H1 (cell line): ENCODE results near the gene DOCK1. TPM values are rescaled to one million over a fixed set of nuclear protein-coding genes. Genes with fewer than 3 reads are reported as not detected.

Experiments
- CTCF ChIA-PET: fragments of 300-600 bp; sonication (Branson Sonifier 250); formaldehyde crosslinking; loops from one replicate; lab custom pipeline; 2021; ENCODE audit not compliant: partially characterized antibody; lab: Charles Lee
- POLR2A ChIA-PET: fragments of 300-600 bp; sonication (Branson Sonifier 250); formaldehyde crosslinking; loops from one replicate; lab custom pipeline; 2021; ENCODE audit warnings: inconsistent platforms; ENCODE audit not compliant: partially characterized antibody; lab: Charles Lee
- DNase-seq, 2 experiments: peaks; one replicate each; pipeline versions ENCODE4 v3.0.0 to v3.0.0-alpha.2; 2010 to 2022; ENCODE audit warnings: low spot score in 2 of 2, low read depth in 1 of 2, mixed read lengths in 1 of 2
- FAIRE-seq: peaks from 2 replicates; lab custom pipeline; 2011; peaks lifted over from hg19 to GRCh38; lab: Jason Lieb, UNC
- H2AFZ ChIP-seq: 2 replicates; pipeline ENCODE4 v1.8.1; 2012; ENCODE audit warnings: low read length, inconsistent platforms
- H2AK5ac ChIP-seq: 2 replicates; pipeline ENCODE4 v1.6.1; 2013; ENCODE audit warnings: low read depth, low read length
- H2BK120ac ChIP-seq: replicated peaks from 2 replicates; pipeline ENCODE3; 2013; ENCODE audit warnings: low read depth, low read length, inconsistent platforms
- H2BK12ac ChIP-seq: 2 replicates; pipeline ENCODE4 v1.6.1; 2013; ENCODE audit warnings: low read depth, low read length
- H2BK15ac ChIP-seq: 2 replicates; pipeline ENCODE4 v1.6.1; 2013; ENCODE audit warnings: low read length
- H2BK20ac ChIP-seq: 2 replicates; pipeline ENCODE4 v1.6.1; 2013; ENCODE audit warnings: low read length
- H2BK5ac ChIP-seq: 2 replicates; pipeline ENCODE4 v1.6.1; 2013; ENCODE audit warnings: low read depth, low read length
- H3K14ac ChIP-seq: 2 replicates; pipeline ENCODE4 v1.6.1; 2013; ENCODE audit warnings: inconsistent platforms; ENCODE audit not compliant: insufficient read length
- H3K18ac ChIP-seq: 2 replicates; pipeline ENCODE4 v1.6.1; 2013; ENCODE audit warnings: low read length; ENCODE audit errors: extremely low read depth
- H3K23ac ChIP-seq: 2 replicates; pipeline ENCODE4 v1.6.1; 2013; ENCODE audit warnings: inconsistent platforms; ENCODE audit not compliant: insufficient read length
- H3K23me2 ChIP-seq: 2 replicates; pipeline ENCODE4 v1.6.1; 2013; ENCODE audit warnings: low read depth, low read length
- H3K27ac ChIP-seq: 2 replicates; pipeline ENCODE4 v1.6.1; 2011; ENCODE audit warnings: low read depth, low read length, inconsistent platforms
- H3K27me3 ChIP-seq, 4 experiments: replicated peaks in 1 of 4; 1 replicate in 1 of 4; 2 replicates in 3 of 4; pipeline versions ENCODE4 v1.6.1 to v1.8.1; 2011 to 2013; ENCODE audit warnings: low read length in 3 of 4, mild to moderate bottlenecking in 3 of 4, inconsistent platforms in 2 of 4, mixed read lengths in 2 of 4, moderate library complexity in 1 of 4; ENCODE audit not compliant: control insufficient read depth in 3 of 4, insufficient read depth in 3 of 4; ENCODE audit errors: extremely low read depth in 1 of 4
- H3K36me3 ChIP-seq, 4 experiments: 2 replicates each; pipeline versions ENCODE4 v1.6.1 to v1.8.1; 2011 to 2013; ENCODE audit warnings: mild to moderate bottlenecking in 4 of 4, low read length in 3 of 4, moderate library complexity in 2 of 4, control low read depth in 1 of 4, inconsistent platforms in 1 of 4; ENCODE audit not compliant: insufficient read depth in 4 of 4, control insufficient read depth in 2 of 4
- H3K4ac ChIP-seq: replicated peaks from 2 replicates; pipeline ENCODE3; 2013; ENCODE audit warnings: low read length, low read depth, mixed read lengths, inconsistent platforms; ENCODE audit not compliant: insufficient read length
- H3K4me1 ChIP-seq, 4 experiments: replicated peaks in 1 of 4; 1 replicate in 1 of 4; 2 replicates in 3 of 4; pipeline versions ENCODE4 v1.6.1 to v1.8.1; 2011 to 2013; ENCODE audit warnings: low read length in 3 of 4, inconsistent platforms in 2 of 4, mixed read lengths in 1 of 4; ENCODE audit not compliant: insufficient read depth in 4 of 4, control insufficient read depth in 3 of 4
- H3K4me2 ChIP-seq, 2 experiments: 2 replicates each; pipeline versions ENCODE4 v1.6.1 to v1.8.1; 2011 to 2013; ENCODE audit warnings: low read depth in 2 of 2, low read length in 2 of 2, control low read depth in 1 of 2, inconsistent platforms in 1 of 2, mild to moderate bottlenecking in 1 of 2; ENCODE audit not compliant: insufficient read depth in 1 of 2
- H3K4me3 ChIP-seq, 4 experiments: fragments of 200-600, 300-600 bp in 1 of 4; sonication (generic), shearing (Covaris generic), sonication (Bioruptor Twin) in 1 of 4; 2 replicates each; pipeline versions ENCODE4 v1.5.1 to v1.8.1; 2011 to 2016; ENCODE audit warnings: low read length in 4 of 4, low read depth in 3 of 4, control low read depth in 2 of 4, inconsistent platforms in 2 of 4, mild to moderate bottlenecking in 2 of 4, mixed read lengths in 1 of 4, moderate library complexity in 1 of 4; ENCODE audit not compliant: insufficient read depth in 2 of 4; ENCODE audit errors: extremely low read depth in 1 of 4
- H3K56ac ChIP-seq: replicated peaks from 2 replicates; pipeline ENCODE3; 2013; ENCODE audit warnings: low read depth, mild to moderate bottlenecking, mixed read lengths, low read length, inconsistent platforms; ENCODE audit not compliant: insufficient read length
- H3K79me1 ChIP-seq: 2 replicates; pipeline ENCODE4 v1.6.1; 2013; ENCODE audit warnings: low read depth, low read length, control low read depth
- H3K79me2 ChIP-seq, 2 experiments: 2 replicates each; pipeline versions ENCODE4 v1.6.1 to v1.8.1; 2012 to 2013; ENCODE audit warnings: low read length in 2 of 2, mild to moderate bottlenecking in 2 of 2, inconsistent platforms in 1 of 2; ENCODE audit not compliant: insufficient read depth in 2 of 2, control insufficient read depth in 1 of 2
- H3K9ac ChIP-seq, 4 experiments: replicated peaks in 1 of 4; 1 replicate in 1 of 4; 2 replicates in 3 of 4; pipeline versions ENCODE4 v1.6.1 to v1.8.1; 2011 to 2013; ENCODE audit warnings: low read depth in 3 of 4, low read length in 3 of 4, control low read depth in 2 of 4, mild to moderate bottlenecking in 2 of 4, moderate library complexity in 2 of 4, inconsistent platforms in 1 of 4; ENCODE audit errors: extremely low read depth in 1 of 4
- H3K9me3 ChIP-seq, 2 experiments: 2 replicates each; pipeline versions ENCODE4 v1.6.1 to v1.8.1; 2012 to 2013; ENCODE audit warnings: mild to moderate bottlenecking in 2 of 2, moderate library complexity in 2 of 2, control low read depth in 1 of 2, inconsistent platforms in 1 of 2, low read depth in 1 of 2, low read length in 1 of 2, mixed read lengths in 1 of 2; ENCODE audit not compliant: insufficient read depth in 2 of 2
- H4K20me1 ChIP-seq, 2 experiments: replicated peaks in 1 of 2; 2 replicates each; pipeline versions ENCODE3 to v1.8.1; 2011 to 2013; ENCODE audit warnings: inconsistent platforms in 2 of 2, low read length in 2 of 2, mild to moderate bottlenecking in 1 of 2; ENCODE audit not compliant: insufficient read depth in 2 of 2, control insufficient read depth in 1 of 2
- H4K5ac ChIP-seq: 2 replicates; pipeline ENCODE4 v1.6.1; 2013; ENCODE audit warnings: low read length, low read depth, mixed read lengths, inconsistent platforms; ENCODE audit not compliant: insufficient read length
- H4K8ac ChIP-seq: 2 replicates; pipeline ENCODE4 v1.8.0; 2013; ENCODE audit warnings: mild to moderate bottlenecking, moderate library complexity, low read length, inconsistent platforms; ENCODE audit not compliant: insufficient read depth; ENCODE audit errors: extremely low read depth
- H4K91ac ChIP-seq: replicated peaks from 2 replicates; pipeline ENCODE3; 2013; ENCODE audit warnings: low read length, mixed read lengths, inconsistent platforms; ENCODE audit not compliant: insufficient read length
- GABPA ChIP-seq: IDR thresholded peaks from 2 replicates; pipeline ENCODE4 v1.6.1; 2011; ENCODE audit warnings: mild to moderate bottlenecking, low read length, moderate library complexity, borderline replicate concordance; ENCODE audit not compliant: insufficient read depth
- HDAC2 ChIP-seq, 2 experiments: fragments of 300-600 bp in 1 of 2; sonication (generic) in 1 of 2; IDR thresholded peaks; 2 replicates each; pipeline ENCODE4 v1.6.1; 2011 to 2012; ENCODE audit warnings: low read depth in 2 of 2, low read length in 2 of 2, mild to moderate bottlenecking in 2 of 2, moderate library complexity in 2 of 2, borderline replicate concordance in 1 of 2, inconsistent platforms in 1 of 2
- NRF1 ChIP-seq: IDR thresholded peaks from 2 replicates; pipeline ENCODE4 v1.6.1; 2011; ENCODE audit warnings: mild to moderate bottlenecking, low read depth, low read length, improper control_type of control experiment
- TAF7 ChIP-seq: optimal IDR thresholded peaks from 2 replicates; pipeline ENCODE3; 2011; ENCODE audit warnings: low read depth, mild to moderate bottlenecking, inconsistent platforms, low read length, moderate library complexity, borderline replicate concordance
- WGBS, 2 experiments: shearing (Covaris generic) in 1 of 2; methylation state at CpG; one replicate each; pipeline versions ENCODE4 v1.1.6 to v1.1.7; 2013 to 2015; ENCODE audit warnings: low lambda C conversion rate in 2 of 2, mixed read lengths in 2 of 2, inconsistent platforms in 1 of 2, low coverage in 1 of 2, missing lambda C conversion rate in 1 of 2; ENCODE audit not compliant: insufficient replicate concordance in 2 of 2, insufficient coverage in 1 of 2, insufficient read length in 1 of 2; ENCODE audit errors: extremely low coverage in 1 of 2, missing lambda C conversion rate in 1 of 2; 5-methylcytosine and 5-hydroxymethylcytosine counted together
- polyA plus RNA-seq, 7 experiments: library from polyadenylated mRNA; depleted of rRNA in 3 of 7; stranded (reverse) in 5 of 7; unstranded in 2 of 7; fragments of >200 nt in 5 of 7; fragments of 200-250 nt in 2 of 7; gene quantifications; 1 replicate in 5 of 7; 2 replicates in 1 of 7; 4 replicates in 1 of 7; pipeline versions ENCODE4 v1.2.1 to v1.2.3, GENCODE V29; 2011 to 2013; ENCODE audit warnings: missing spikeins in 2 of 7, mixed read lengths in 2 of 7
- total RNA-seq: library from RNA; stranded (reverse); fragmentation: NEBNext Ultra II Directional; extraction: Animal tissue kit (Norgen Biotek cat#: 25700); gene quantifications from 2 replicates; pipeline ENCODE4 v1.2.1, GENCODE V29; 2021

Gene DOCK1
- total and polyA plus RNA-seq, 2 of the 8 experiments (the other 6 are each of a cell fraction or from before 2014, with no cell fraction given) = 11.6 to 53.0 TPM

DNA sequence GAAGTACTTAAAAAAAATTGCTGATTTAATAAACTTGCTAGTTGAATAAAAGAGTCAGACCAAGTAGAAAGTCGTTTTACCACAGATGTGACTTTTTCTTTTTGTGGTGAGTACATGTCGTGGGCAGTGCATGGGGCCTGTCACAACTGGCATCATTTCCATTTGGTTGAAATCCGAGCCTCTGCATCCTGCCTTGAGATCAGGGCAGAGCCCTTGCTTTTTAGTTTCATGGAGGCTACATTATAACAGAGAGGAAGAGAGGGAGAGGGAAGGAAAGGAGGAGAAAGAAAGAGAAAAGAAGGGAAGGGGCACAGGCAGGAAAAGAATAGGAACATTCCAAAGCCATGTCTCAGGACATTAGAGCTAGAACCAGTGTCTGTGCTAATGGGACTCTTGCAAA lies 311.6 kb downstream of the DOCK1 start:
- WGBS, 2 experiments = 70% methylated on average over 3 of the region's 3 CpGs; no CpG with 5 or more reads in 1 of the 2 experiments
- no peak overlapping the region for H3K23ac ChIP-seq
- peaks cover 0 to 11% (median 5%) of the 10 kb centered on the region in 4 experiments; a peak in 5 of 7 replicates for H3K4me1 ChIP-seq
- peak overlapping the region in 1 of 4 experiments; percentile 3; a peak in 1 of 8 replicates for H3K4me3 ChIP-seq
- POLR2A ChIA-PET = no interaction called here
- no peak overlapping the region for H3K4ac ChIP-seq
- no peak overlapping the region for H3K27ac ChIP-seq
- no peak overlapping the region for H2BK20ac ChIP-seq
- TF ChIP-seq HDAC2 (IDR thresholded peaks at IDR 0.05; ENCODE audit: borderline replicate concordance in 1 of 2, low read depth in 2 of 2, low read length in 2 of 2) (no peak), TAF7 (no peak), GABPA (no peak), NRF1 (no peak)
- TF ChIP-seq, all 59 proteins: peak for 0
- H3K4me2 ChIP-seq = peak overlapping the region; percentile 6 to 13; a peak in 1 of 4 replicates
- H3K9ac ChIP-seq = no peak overlapping the region
- peaks cover 0 to 5% of the 10 kb centered on the region in 2 experiments; a peak in 1 of 4 replicates for H3K9me3 ChIP-seq
- no peak overlapping the region for H2BK5ac ChIP-seq
- H4K8ac ChIP-seq = no peak overlapping the region
- H3K27me3 ChIP-seq = no peaks in the 10 kb centered on the region
- H4K91ac ChIP-seq = no peak overlapping the region
- no peak overlapping the region for H2BK15ac ChIP-seq
- no peaks in the 10 kb centered on the region for H4K20me1 ChIP-seq
- no peak overlapping the region for H2AFZ ChIP-seq
- H2AK5ac ChIP-seq = no peak overlapping the region
- H2BK120ac ChIP-seq = no peak overlapping the region
- no peak overlapping the region for H4K5ac ChIP-seq
- no peaks in the 10 kb centered on the region; the same call in 1 of the 2 replicates for H3K23me2 ChIP-seq
- H3K79me2 ChIP-seq = no peaks in the 10 kb centered on the region
- H3K14ac ChIP-seq = no peak overlapping the region
- peak overlapping the region; percentile 24; the same call in 1 of the 2 replicates for H3K18ac ChIP-seq
- no peak for FAIRE-seq
- H2BK12ac ChIP-seq = no peak overlapping the region
- H3K36me3 ChIP-seq = no peaks in the 10 kb centered on the region
- no peaks in the 10 kb centered on the region for H3K79me1 ChIP-seq
- H3K56ac ChIP-seq = no peak overlapping the region
- DNase-seq = no peak
- CTCF ChIA-PET = no interaction called here
